SK-N-SH treated with all-trans-retinoic acid at 6 μM for 48 hours (cell line): ENCODE results near the gene UGT1A10.
"Not testable (repeated sequence)": the region's sequence is repeated elsewhere in the genome, so short reads cannot be mapped to it uniquely, and the experiment has no call there.

Experiments
- ATAC-seq: fragments of 200-7000 bp; cut with Tn5 transposase; 3 replicates; pipeline ENCODE4 v1.9.1; 2020; ENCODE audit warnings: mild to moderate bottlenecking, moderate library complexity
- ARNTL ChIP-seq: fragments of 450-650 bp; formaldehyde crosslinking; IDR thresholded peaks from 2 replicates; pipeline ENCODE4 v1.5.0; 2020; ENCODE audit warnings: low read depth, mild to moderate bottlenecking, moderate library complexity, borderline replicate concordance
- BACH2 ChIP-seq: fragments of 250-450 bp; sonication (Bioruptor Pico); IDR thresholded peaks from 2 replicates; pipeline ENCODE4 v1.9.0; 2021; ENCODE audit warnings: mild to moderate bottlenecking, borderline replicate concordance
- CSDC2 ChIP-seq: fragments of 250-450 bp; sonication (Bioruptor Pico); IDR thresholded peaks from 2 replicates; pipeline ENCODE4 v1.5.0; 2020; ENCODE audit warnings: mild to moderate bottlenecking, moderate library complexity
- CSRNP3 ChIP-seq: fragments of 250-450 bp; sonication (Bioruptor Pico); IDR thresholded peaks from 2 replicates; pipeline ENCODE4 v1.5.1; 2021; ENCODE audit warnings: mild to moderate bottlenecking, moderate library complexity
- ESRRG ChIP-seq: fragments of 250-450 bp; sonication (Bioruptor Pico); IDR thresholded peaks from 2 replicates; pipeline ENCODE4 v1.6.1; 2021; ENCODE audit warnings: mild to moderate bottlenecking
- GLIS3 ChIP-seq: fragments of 250-450 bp; sonication (Bioruptor Pico); IDR thresholded peaks from 2 replicates; pipeline ENCODE4 v1.5.0; 2020; ENCODE audit warnings: mild to moderate bottlenecking, moderate library complexity
- ISL1 ChIP-seq: fragments of 250-450 bp; sonication (Bioruptor Pico); IDR thresholded peaks from 2 replicates; pipeline ENCODE4 v2.1.2; 2022; ENCODE audit warnings: mild to moderate bottlenecking, moderate library complexity
- OSR1 ChIP-seq: fragments of 250-450 bp; sonication (Bioruptor Pico); IDR thresholded peaks from 2 replicates; pipeline ENCODE4 v1.8.0; 2022; ENCODE audit warnings: moderate library complexity, mild to moderate bottlenecking, inconsistent platforms
- RARB ChIP-seq: fragments of 250-450 bp; sonication (Bioruptor Pico); IDR thresholded peaks from 2 replicates; pipeline ENCODE4 v1.8.0; 2021; ENCODE audit warnings: mild to moderate bottlenecking, moderate library complexity
- SNAI2 ChIP-seq: fragments of 250-450 bp; sonication (Bioruptor Pico); IDR thresholded peaks from 2 replicates; pipeline ENCODE4 v1.5.0; 2020; ENCODE audit warnings: mild to moderate bottlenecking, moderate library complexity
- TCF4 ChIP-seq: fragments of 250-450 bp; sonication (Bioruptor Pico); IDR thresholded peaks from 2 replicates; pipeline ENCODE4 v1.8.0; 2021; ENCODE audit warnings: mild to moderate bottlenecking, moderate library complexity, borderline replicate concordance
- TOX ChIP-seq: fragments of 250-450 bp; sonication (Bioruptor Pico); IDR thresholded peaks from 2 replicates; pipeline ENCODE4 v1.8.0; 2021; ENCODE audit warnings: mild to moderate bottlenecking, moderate library complexity, borderline replicate concordance
- ZC3H10 ChIP-seq: fragments of 250-450 bp; sonication (Bioruptor Pico); IDR thresholded peaks from 2 replicates; pipeline ENCODE4 v1.5.1; 2021; ENCODE audit warnings: mild to moderate bottlenecking, moderate library complexity
- ZFP3 ChIP-seq: fragments of 250-450 bp; sonication (Bioruptor Pico); IDR thresholded peaks from 2 replicates; pipeline ENCODE4 v1.5.0; 2020; ENCODE audit warnings: mild to moderate bottlenecking, moderate library complexity
- ZFP30 ChIP-seq: fragments of 450-650 bp; formaldehyde crosslinking; IDR thresholded peaks from 2 replicates; pipeline ENCODE4 v1.5.0; 2022; ENCODE audit warnings: mild to moderate bottlenecking, moderate library complexity
- ZNF565 ChIP-seq: fragments of 450-650 bp; formaldehyde crosslinking; conservative IDR thresholded peaks from 2 replicates; pipeline ENCODE4 v1.5.0; 2020; ENCODE audit warnings: low read depth, mild to moderate bottlenecking, moderate library complexity
- ZNF70 ChIP-seq: fragments of 450-650 bp; formaldehyde crosslinking; IDR thresholded peaks from 2 replicates; pipeline ENCODE4 v1.5.0; 2020; ENCODE audit warnings: mild to moderate bottlenecking, moderate library complexity
- TF ChIP-seq, protein P1 (sequence below): fragments of 250-450 bp; sonication (Bioruptor Pico); IDR thresholded peaks from 2 replicates; pipeline ENCODE4 v1.8.0; 2020; ENCODE audit warnings: mild to moderate bottlenecking, moderate library complexity, borderline replicate concordance
- TF ChIP-seq, protein P2 (sequence below): fragments of 250-450 bp; sonication (Bioruptor Pico); IDR thresholded peaks from 2 replicates; pipeline ENCODE4 v1.8.0; 2021; ENCODE audit warnings: low read depth, mild to moderate bottlenecking, moderate library complexity, borderline replicate concordance
- TF ChIP-seq, protein P3 (sequence below): fragments of 250-450 bp; sonication (Bioruptor Pico); IDR thresholded peaks from 2 replicates; pipeline ENCODE4 v1.5.1; 2020; ENCODE audit warnings: low read depth, mild to moderate bottlenecking, moderate library complexity

Gene UGT1A10

DNA sequence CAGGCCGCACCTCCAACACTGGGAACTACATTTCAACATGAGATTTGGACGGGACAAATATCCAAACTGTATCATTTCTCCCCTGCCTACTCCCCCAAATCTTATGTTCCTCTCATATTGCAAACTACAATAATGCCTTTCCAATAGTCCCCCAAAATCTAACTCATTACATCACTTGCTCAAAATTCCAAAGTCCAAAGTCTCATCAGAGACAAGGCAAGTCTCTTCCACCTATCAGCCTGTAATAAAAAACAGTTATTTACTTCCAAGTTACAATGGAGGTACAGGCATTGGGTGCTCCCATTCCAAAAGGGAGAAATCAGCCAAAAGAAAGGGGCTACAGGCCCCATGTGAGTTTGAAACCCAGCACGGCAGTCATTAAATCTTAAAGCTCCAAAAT is 31.4 kb upstream of the UGT1A10 start:
- TF ChIP-seq CSRNP3 (CRISPR knock-in tag): no peak
- TF ChIP-seq ZFP30 (CRISPR knock-in tag): no peak
- no peak for TF ChIP-seq ZFP3 (CRISPR knock-in tag)
- TF ChIP-seq OSR1: no peak
- TF ChIP-seq ZC3H10 (CRISPR knock-in tag): no peak
- no peak for ATAC-seq

- ATAC-seq: no peak
- TF ChIP-seq ESRRG (CRISPR knock-in tag): no peak
- TF ChIP-seq ARNTL (CRISPR knock-in tag): no peak
- TF ChIP-seq ZFP30 (CRISPR knock-in tag): no peak
- TF ChIP-seq TCF4 (CRISPR knock-in tag): no peak
- TF ChIP-seq CSDC2 (CRISPR knock-in tag): no peak
These were observed 30.6 kb upstream of the UGT1A10 start for GRCh38 chr2:233605680-233606079.

DNA sequence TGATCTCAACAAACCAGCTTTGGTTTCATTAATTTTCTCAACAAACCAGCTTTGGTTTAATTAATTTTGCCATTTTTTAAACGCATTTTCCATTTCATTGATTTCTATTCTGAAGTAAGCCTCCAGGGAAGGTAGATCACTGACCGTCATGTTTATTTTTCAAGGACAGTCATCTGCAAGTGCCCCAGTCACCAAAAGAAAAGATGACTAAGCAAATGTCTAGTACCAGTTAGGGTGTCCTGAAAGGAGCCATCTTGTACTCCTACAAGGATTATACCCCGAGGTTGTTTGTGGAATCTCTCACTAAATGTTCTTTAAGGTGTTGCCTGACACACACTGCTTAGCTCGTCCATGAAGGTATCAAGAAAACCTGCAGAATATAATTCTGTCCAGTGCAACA is 25.0 kb upstream of the UGT1A10 start:
- no peak for TF ChIP-seq RARB
- TF ChIP-seq, protein P1, sequence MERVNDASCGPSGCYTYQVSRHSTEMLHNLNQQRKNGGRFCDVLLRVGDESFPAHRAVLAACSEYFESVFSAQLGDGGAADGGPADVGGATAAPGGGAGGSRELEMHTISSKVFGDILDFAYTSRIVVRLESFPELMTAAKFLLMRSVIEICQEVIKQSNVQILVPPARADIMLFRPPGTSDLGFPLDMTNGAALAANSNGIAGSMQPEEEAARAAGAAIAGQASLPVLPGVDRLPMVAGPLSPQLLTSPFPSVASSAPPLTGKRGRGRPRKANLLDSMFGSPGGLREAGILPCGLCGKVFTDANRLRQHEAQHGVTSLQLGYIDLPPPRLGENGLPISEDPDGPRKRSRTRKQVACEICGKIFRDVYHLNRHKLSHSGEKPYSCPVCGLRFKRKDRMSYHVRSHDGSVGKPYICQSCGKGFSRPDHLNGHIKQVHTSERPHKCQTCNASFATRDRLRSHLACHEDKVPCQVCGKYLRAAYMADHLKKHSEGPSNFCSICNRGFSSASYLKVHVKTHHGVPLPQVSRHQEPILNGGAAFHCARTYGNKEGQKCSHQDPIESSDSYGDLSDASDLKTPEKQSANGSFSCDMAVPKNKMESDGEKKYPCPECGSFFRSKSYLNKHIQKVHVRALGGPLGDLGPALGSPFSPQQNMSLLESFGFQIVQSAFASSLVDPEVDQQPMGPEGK (CRISPR knock-in tag): no peak
- TF ChIP-seq CSRNP3 (CRISPR knock-in tag): no peak
- no peak for TF ChIP-seq GLIS3 (CRISPR knock-in tag)
- TF ChIP-seq SNAI2 (CRISPR knock-in tag): no peak
- TF ChIP-seq BACH2: no peak
- TF ChIP-seq ARNTL (CRISPR knock-in tag): no peak
- TF ChIP-seq, protein P2, sequence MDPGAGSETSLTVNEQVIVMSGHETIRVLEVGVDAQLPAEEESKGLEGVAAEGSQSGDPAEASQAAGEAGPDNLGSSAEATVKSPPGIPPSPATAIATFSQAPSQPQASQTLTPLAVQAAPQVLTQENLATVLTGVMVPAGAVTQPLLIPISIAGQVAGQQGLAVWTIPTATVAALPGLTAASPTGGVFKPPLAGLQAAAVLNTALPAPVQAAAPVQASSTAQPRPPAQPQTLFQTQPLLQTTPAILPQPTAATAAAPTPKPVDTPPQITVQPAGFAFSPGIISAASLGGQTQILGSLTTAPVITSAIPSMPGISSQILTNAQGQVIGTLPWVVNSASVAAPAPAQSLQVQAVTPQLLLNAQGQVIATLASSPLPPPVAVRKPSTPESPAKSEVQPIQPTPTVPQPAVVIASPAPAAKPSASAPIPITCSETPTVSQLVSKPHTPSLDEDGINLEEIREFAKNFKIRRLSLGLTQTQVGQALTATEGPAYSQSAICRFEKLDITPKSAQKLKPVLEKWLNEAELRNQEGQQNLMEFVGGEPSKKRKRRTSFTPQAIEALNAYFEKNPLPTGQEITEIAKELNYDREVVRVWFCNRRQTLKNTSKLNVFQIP (CRISPR knock-in tag): no peak
- no peak for TF ChIP-seq ZNF565 (CRISPR knock-in tag)
- TF ChIP-seq ZNF70 (CRISPR knock-in tag): no peak
- no peak for TF ChIP-seq ZC3H10 (CRISPR knock-in tag)
- no peak for TF ChIP-seq TCF4 (CRISPR knock-in tag)
- TF ChIP-seq OSR1: no peak
- TF ChIP-seq ZFP30 (CRISPR knock-in tag): no peak
- no peak for TF ChIP-seq ISL1 (CRISPR knock-in tag)
- TF ChIP-seq, protein P3, sequence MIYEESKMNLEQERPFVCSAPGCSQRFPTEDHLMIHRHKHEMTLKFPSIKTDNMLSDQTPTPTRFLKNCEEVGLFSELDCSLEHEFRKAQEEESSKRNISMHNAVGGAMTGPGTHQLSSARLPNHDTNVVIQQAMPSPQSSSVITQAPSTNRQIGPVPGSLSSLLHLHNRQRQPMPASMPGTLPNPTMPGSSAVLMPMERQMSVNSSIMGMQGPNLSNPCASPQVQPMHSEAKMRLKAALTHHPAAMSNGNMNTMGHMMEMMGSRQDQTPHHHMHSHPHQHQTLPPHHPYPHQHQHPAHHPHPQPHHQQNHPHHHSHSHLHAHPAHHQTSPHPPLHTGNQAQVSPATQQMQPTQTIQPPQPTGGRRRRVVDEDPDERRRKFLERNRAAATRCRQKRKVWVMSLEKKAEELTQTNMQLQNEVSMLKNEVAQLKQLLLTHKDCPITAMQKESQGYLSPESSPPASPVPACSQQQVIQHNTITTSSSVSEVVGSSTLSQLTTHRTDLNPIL (CRISPR knock-in tag): no peak
- no peak for TF ChIP-seq TOX (CRISPR knock-in tag)
- TF ChIP-seq ESRRG (CRISPR knock-in tag): no peak
- ATAC-seq: no peak

- ATAC-seq: not testable (repeated sequence)
These were observed 18.8 kb upstream of the UGT1A10 start, which contains the start of gene UGT1A8 for GRCh38 chr2:233617476-233617875. Gene UGT1A8, plus strand, starts transcription at chr2:233617633. Its CDS starts 75 bp downstream, at chr2:233617708.

DNA sequence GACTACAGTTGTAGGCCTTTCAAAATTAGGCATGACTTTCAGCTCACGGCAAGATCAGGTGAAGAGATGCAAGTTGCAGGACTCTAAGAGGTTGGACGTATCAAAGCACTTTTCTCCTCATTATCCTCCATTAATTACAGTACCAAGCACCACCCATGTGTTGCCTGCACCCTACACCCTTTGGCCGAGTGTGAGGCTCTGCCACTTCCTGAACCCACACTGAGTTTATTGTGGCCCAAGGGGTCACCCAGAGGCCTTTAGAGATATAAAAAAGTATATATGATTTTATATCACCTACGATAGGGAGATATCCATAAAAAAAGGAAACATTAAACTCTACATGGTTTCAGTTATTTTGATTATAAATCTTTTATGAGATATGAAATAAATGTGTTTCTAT is 16.0 kb upstream of the UGT1A10 start:
- ATAC-seq: no peak
- TF ChIP-seq ZC3H10 (CRISPR knock-in tag) (no peak), ARNTL (CRISPR knock-in tag) (no peak), SNAI2 (CRISPR knock-in tag) (no peak), ZFP3 (CRISPR knock-in tag) (no peak), GLIS3 (CRISPR knock-in tag) (no peak), RARB (no peak), OSR1 (no peak), TCF4 (CRISPR knock-in tag) (no peak), CSDC2 (CRISPR knock-in tag) (no peak)

DNA sequence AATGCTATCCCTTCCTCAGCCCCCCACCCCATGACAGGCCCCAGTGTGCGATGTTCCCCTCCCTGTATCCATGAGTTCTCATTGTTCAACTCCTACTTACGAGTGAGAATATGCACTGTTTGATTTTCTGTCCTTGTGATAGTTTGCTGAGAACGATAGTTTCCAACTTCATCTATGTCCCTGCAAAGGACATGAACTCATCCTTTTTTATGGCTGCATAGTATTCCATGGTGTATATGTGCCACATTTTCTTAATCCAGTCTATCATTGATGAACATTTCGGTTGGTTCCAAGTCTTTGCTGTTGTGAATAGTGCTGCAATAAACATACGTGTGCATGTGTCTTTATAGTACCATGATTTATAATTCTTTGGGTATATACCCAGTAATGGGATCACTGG is 14.4 kb upstream of the UGT1A10 start:
- not testable (repeated sequence) for ATAC-seq
